Measurements from ENCODE around the gene ANKRD23.

DNA sequence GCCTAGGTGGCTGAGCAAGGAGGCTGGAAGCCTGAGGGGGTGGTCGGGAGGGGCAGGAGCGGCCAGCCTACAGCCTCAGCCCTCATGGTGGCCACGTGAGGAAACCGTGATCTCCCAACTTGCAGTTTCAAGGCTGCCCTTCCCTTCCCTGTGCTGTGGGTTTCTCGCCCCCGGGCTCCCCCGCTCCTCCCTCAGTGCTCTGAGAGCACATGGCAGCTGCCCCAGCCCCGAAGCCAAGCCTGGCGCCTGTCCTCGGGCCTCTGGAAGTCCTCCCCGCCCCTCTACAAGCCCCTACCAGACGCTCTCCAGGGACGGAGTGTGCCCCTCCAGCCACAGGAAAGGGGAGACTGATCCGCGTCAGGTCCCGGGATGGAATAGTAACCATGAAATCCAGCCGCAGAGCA lies 586 bp upstream of the ANKRD23 start:
- TF ChIP-seq EP300 (IDR thresholded peaks at IDR 0.05; ENCODE audit: borderline replicate concordance) (no peak), ZBTB7A (IDR thresholded peaks at IDR 0.05; ENCODE audit: low read depth) (no peak), RAD21 (IDR thresholded peaks at IDR 0.05; ENCODE audit: low read depth) (no peak), YY1 (IDR thresholded peaks at IDR 0.05; ENCODE audit: low read depth) (no peak), CEBPB (IDR thresholded peaks at IDR 0.05) (no peak)
- TF ChIP-seq, protein P1, sequence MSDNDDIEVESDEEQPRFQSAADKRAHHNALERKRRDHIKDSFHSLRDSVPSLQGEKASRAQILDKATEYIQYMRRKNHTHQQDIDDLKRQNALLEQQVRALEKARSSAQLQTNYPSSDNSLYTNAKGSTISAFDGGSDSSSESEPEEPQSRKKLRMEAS (IDR thresholded peaks at IDR 0.05): no peak
- TF ChIP-seq, protein P2, sequence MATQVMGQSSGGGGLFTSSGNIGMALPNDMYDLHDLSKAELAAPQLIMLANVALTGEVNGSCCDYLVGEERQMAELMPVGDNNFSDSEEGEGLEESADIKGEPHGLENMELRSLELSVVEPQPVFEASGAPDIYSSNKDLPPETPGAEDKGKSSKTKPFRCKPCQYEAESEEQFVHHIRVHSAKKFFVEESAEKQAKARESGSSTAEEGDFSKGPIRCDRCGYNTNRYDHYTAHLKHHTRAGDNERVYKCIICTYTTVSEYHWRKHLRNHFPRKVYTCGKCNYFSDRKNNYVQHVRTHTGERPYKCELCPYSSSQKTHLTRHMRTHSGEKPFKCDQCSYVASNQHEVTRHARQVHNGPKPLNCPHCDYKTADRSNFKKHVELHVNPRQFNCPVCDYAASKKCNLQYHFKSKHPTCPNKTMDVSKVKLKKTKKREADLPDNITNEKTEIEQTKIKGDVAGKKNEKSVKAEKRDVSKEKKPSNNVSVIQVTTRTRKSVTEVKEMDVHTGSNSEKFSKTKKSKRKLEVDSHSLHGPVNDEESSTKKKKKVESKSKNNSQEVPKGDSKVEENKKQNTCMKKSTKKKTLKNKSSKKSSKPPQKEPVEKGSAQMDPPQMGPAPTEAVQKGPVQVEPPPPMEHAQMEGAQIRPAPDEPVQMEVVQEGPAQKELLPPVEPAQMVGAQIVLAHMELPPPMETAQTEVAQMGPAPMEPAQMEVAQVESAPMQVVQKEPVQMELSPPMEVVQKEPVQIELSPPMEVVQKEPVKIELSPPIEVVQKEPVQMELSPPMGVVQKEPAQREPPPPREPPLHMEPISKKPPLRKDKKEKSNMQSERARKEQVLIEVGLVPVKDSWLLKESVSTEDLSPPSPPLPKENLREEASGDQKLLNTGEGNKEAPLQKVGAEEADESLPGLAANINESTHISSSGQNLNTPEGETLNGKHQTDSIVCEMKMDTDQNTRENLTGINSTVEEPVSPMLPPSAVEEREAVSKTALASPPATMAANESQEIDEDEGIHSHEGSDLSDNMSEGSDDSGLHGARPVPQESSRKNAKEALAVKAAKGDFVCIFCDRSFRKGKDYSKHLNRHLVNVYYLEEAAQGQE (IDR thresholded peaks at IDR 0.05; ENCODE audit: low read depth): no peak
